ENCODE measurements around the gene ANKRD44.

ANKRD44 gene

DNA sequence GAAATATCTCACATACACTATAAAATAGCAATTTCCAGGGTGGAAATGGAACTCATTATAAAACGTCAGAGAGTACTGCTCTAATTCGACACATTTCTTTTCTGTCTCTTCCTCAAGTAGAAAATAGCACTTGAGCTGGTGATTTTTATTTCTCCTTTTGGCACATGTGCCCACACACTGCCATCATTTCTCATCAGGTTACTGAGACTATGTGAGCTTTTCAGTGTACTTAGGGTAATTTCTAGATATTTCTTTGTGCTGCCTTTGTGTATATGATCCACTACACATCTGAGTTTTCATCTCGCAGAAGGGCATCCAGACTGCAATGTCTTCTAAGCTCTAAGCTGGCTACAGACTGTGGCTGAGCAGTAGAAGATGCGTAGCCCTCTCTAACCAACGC lies 321.9 kb downstream of the ANKRD44 start:
- ATAC-seq (ENCODE audit: low read depth) (no peak), DNase-seq (ENCODE audit: low spot score in 2 of 2) (no peak)
- Mint-ChIP-seq H3K4me1 (peaks cover 18% of the 10 kb centered on the region), H3K27ac (peak overlapping the region; percentile 81), H3K27me3 (no peaks in the 10 kb centered on the region), H3K9me3 (no peaks in the 10 kb centered on the region), H3K36me3 (peaks cover 46% of the 10 kb centered on the region), H3K4me3 (no peak overlapping the region)

- Mint-ChIP-seq H3K9me3 (peaks cover 2% of the 10 kb centered on the region), H3K4me1 (peaks cover 18% of the 10 kb centered on the region), H3K27me3 (no peaks in the 10 kb centered on the region), H3K27ac (peak overlapping the region; percentile 81), H3K4me3 (no peak overlapping the region), H3K36me3 (peaks cover 40% of the 10 kb centered on the region)
- no peak for ATAC-seq (ENCODE audit: low read depth)
- DNase-seq (ENCODE audit: low spot score in 2 of 2): no peak
These were observed 322.8 kb downstream of the ANKRD44 start for GRCh38 chr2:196987649-196988364.

- H3K27me3 Mint-ChIP-seq: no peaks in the 10 kb centered on the region
- H3K27ac Mint-ChIP-seq: no peak overlapping the region
- ATAC-seq (ENCODE audit: low read depth) (no peak), DNase-seq (ENCODE audit: low spot score in 2 of 2) (no peak)
- H3K9me3 Mint-ChIP-seq: peaks cover 2% of the 10 kb centered on the region
- peaks cover 15% of the 10 kb centered on the region for H3K4me1 Mint-ChIP-seq
- peaks cover 37% of the 10 kb centered on the region for H3K36me3 Mint-ChIP-seq
- H3K4me3 Mint-ChIP-seq: no peak overlapping the region
These were observed 323.3 kb downstream of the ANKRD44 start for GRCh38 chr2:196987298-196987648.

- no peak for DNase-seq (ENCODE audit: low spot score in 2 of 2)
- peaks cover 13% of the 10 kb centered on the region for H3K4me1 Mint-ChIP-seq
- peaks cover 4% of the 10 kb centered on the region for H3K9me3 Mint-ChIP-seq
- ATAC-seq (ENCODE audit: low read depth): peak; percentile 68
- H3K27me3 Mint-ChIP-seq: no peaks in the 10 kb centered on the region
- H3K36me3 Mint-ChIP-seq: peaks cover 26% of the 10 kb centered on the region
- no peak overlapping the region for H3K4me3 Mint-ChIP-seq
- H3K27ac Mint-ChIP-seq: peak overlapping the region; percentile 65
These were observed 324.9 kb downstream of the ANKRD44 start for GRCh38 chr2:196985511-196986183.

- ATAC-seq (ENCODE audit: low read depth) (no peak), DNase-seq (ENCODE audit: low spot score in 2 of 2) (no peak)
- H3K36me3 Mint-ChIP-seq: peaks cover 24% of the 10 kb centered on the region
- peaks cover 4% of the 10 kb centered on the region for H3K9me3 Mint-ChIP-seq
- H3K27ac Mint-ChIP-seq: peak overlapping the region; percentile 65
- no peak overlapping the region for H3K4me3 Mint-ChIP-seq
- no peaks in the 10 kb centered on the region for H3K27me3 Mint-ChIP-seq
- peaks cover 10% of the 10 kb centered on the region for H3K4me1 Mint-ChIP-seq
These were observed 325.7 kb downstream of the ANKRD44 start for GRCh38 chr2:196984903-196985302.

DNA sequence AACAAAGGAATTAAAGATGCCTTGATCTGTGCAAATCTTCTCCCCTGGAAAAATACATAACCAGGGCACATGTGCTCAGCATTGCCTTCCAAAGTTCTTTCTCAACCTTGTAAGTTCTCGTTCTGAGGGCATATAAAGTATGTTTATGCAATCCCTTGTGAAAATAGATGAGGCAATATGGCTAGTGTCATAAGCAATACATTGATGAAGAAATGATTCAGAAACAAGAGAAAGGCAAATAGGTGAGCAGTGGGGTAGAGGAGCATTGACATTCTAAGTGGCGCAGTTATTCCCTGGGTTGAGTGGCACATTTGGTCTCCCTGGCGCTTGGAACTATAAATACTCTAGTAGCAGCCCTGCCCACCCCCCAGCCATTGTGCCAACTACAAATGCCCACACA lies 326.6 kb downstream of the ANKRD44 start:
- Mint-ChIP-seq H3K27me3 (no peaks in the 10 kb centered on the region), H3K9me3 (peaks cover 4% of the 10 kb centered on the region), H3K4me1 (peaks cover 10% of the 10 kb centered on the region), H3K4me3 (no peak overlapping the region), H3K36me3 (peaks cover 20% of the 10 kb centered on the region), H3K27ac (peak overlapping the region; percentile 65)
- no peak for DNase-seq (ENCODE audit: low spot score in 2 of 2)
- ATAC-seq (ENCODE audit: low read depth): no peak

GRCh38 chr2:196980473-196980872 lies 330.1 kb downstream of the ANKRD44 start:
- peaks cover under 1% of the 10 kb centered on the region for H3K36me3 Mint-ChIP-seq
- H3K4me3 Mint-ChIP-seq: no peak overlapping the region
- ATAC-seq (ENCODE audit: low read depth): no peak

GRCh38 chr2:196980001-196980400 lies 330.6 kb downstream of the ANKRD44 start:
- H3K27me3 Mint-ChIP-seq: no peaks in the 10 kb centered on the region
- no peak for ATAC-seq (ENCODE audit: low read depth)

More at GRCh38 chr2:196980473-196980872, 330.1 kb downstream of the ANKRD44 start:
- DNase-seq (ENCODE audit: low spot score in 2 of 2): no peak
- Mint-ChIP-seq H3K27me3 (no peaks in the 10 kb centered on the region), H3K9me3 (peaks cover 7% of the 10 kb centered on the region), H3K27ac (peak overlapping the region; percentile 17), H3K4me1 (no peaks in the 10 kb centered on the region)

GRCh38 chr2:196977507-196977906 lies 333.1 kb downstream of the ANKRD44 start:
- ATAC-seq (ENCODE audit: low read depth): no peak
- Mint-ChIP-seq H3K9me3 (peaks cover 4% of the 10 kb centered on the region), H3K36me3 (no peaks in the 10 kb centered on the region), H3K27ac (no peak overlapping the region), H3K4me1 (no peaks in the 10 kb centered on the region), H3K27me3 (no peaks in the 10 kb centered on the region), H3K4me3 (no peak overlapping the region)
- DNase-seq (ENCODE audit: low spot score in 2 of 2): no peak

More at GRCh38 chr2:196980001-196980400, 330.6 kb downstream of the ANKRD44 start:
- DNase-seq (ENCODE audit: low spot score in 2 of 2): no peak
- no peaks in the 10 kb centered on the region for H3K36me3 Mint-ChIP-seq
- no peak overlapping the region for H3K27ac Mint-ChIP-seq
- H3K4me1 Mint-ChIP-seq: no peaks in the 10 kb centered on the region
- peaks cover 7% of the 10 kb centered on the region for H3K9me3 Mint-ChIP-seq
- H3K4me3 Mint-ChIP-seq: no peak overlapping the region

GRCh38 chr2:196974970-196975369 lies 335.6 kb downstream of the ANKRD44 start:
- no peak overlapping the region for H3K4me3 Mint-ChIP-seq
- no peak overlapping the region for H3K27ac Mint-ChIP-seq
- ATAC-seq (ENCODE audit: low read depth) (no peak), DNase-seq (ENCODE audit: low spot score in 2 of 2) (no peak)
- H3K36me3 Mint-ChIP-seq: no peaks in the 10 kb centered on the region
- H3K4me1 Mint-ChIP-seq: no peaks in the 10 kb centered on the region
- no peaks in the 10 kb centered on the region for H3K27me3 Mint-ChIP-seq
- H3K9me3 Mint-ChIP-seq: peaks cover 3% of the 10 kb centered on the region

- DNase-seq (ENCODE audit: low spot score in 2 of 2) (no peak), ATAC-seq (ENCODE audit: low read depth) (no peak)
- Mint-ChIP-seq H3K27me3 (no peaks in the 10 kb centered on the region), H3K36me3 (peaks cover 7% of the 10 kb centered on the region), H3K4me1 (no peaks in the 10 kb centered on the region), H3K4me3 (no peak overlapping the region), H3K27ac (no peak overlapping the region), H3K9me3 (peaks cover 5% of the 10 kb centered on the region)
These were observed 338.9 kb downstream of the ANKRD44 start for GRCh38 chr2:196971574-196972279.

DNA sequence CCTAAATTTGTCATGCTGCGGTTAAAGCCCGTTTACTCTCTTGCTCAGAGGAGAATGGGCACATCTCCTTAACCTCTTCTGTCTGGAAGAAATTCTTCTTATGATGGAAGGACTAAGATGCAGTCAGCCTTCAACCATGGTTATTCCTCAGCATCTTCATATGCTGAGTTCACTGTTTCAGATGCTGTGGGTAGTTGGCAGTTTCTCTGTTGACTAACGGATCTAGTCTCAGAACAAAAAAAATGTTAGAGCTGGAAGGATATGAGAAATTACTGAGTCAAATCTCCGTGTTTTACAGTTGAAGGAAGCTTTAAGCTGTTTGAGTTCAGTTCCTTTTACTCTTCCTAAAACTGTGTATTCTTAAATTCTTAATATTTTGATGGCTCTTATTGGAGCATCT lies 340.5 kb downstream of the ANKRD44 start:
- H3K4me3 Mint-ChIP-seq: no peak overlapping the region
- H3K9me3 Mint-ChIP-seq: peaks cover 4% of the 10 kb centered on the region
- no peak overlapping the region for H3K27ac Mint-ChIP-seq
- no peaks in the 10 kb centered on the region for H3K27me3 Mint-ChIP-seq
- peaks cover 7% of the 10 kb centered on the region for H3K36me3 Mint-ChIP-seq
- ATAC-seq (ENCODE audit: low read depth): no peak
- H3K4me1 Mint-ChIP-seq: no peaks in the 10 kb centered on the region
- no peak for DNase-seq (ENCODE audit: low spot score in 2 of 2)

DNA sequence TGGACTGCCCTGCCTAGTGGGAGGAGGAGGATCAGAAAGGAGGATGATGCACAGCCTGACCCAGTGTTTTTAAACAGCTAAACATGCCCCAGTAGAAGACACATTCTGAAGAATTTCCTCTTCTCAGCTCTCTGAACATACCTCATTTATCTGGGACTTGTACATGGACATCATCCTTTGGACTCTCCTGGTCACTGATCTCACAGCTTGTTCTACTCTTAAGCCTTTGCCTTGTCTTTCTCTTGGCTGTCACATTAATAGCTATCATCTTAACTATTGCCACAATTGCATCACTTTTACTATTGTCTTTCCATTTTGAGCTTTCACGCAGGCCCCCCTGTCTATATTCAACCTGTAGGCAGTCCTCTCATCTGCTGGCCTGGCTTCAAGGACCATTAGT lies 342.1 kb downstream of the ANKRD44 start:
- ATAC-seq (ENCODE audit: low read depth): no peak
- Mint-ChIP-seq H3K27me3 (no peaks in the 10 kb centered on the region), H3K27ac (no peak overlapping the region), H3K36me3 (peaks cover 7% of the 10 kb centered on the region), H3K9me3 (peaks cover 4% of the 10 kb centered on the region), H3K4me3 (no peak overlapping the region), H3K4me1 (no peaks in the 10 kb centered on the region)
- no peak for DNase-seq (ENCODE audit: low spot score in 2 of 2)

DNA sequence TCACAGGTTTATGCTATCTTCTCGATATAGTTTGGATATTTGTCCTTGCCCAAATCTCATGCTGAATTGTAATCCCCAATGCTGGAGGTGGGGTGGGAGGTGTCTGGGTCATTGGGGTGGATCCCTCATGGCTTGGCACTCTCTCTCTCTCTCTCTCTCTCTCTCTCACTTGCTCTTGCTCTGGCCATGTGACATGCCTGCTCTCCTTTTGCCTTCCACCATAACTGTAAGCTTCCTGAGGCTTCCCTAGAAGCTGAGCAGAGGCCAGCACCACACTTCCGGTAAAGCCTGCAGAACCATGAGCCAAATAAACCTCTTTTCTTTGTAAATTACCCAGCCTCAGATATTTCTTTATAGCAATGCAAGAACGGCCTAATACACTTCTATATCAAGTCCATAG lies 342.8 kb downstream of the ANKRD44 start:
- Mint-ChIP-seq H3K27me3 (no peaks in the 10 kb centered on the region), H3K27ac (no peak overlapping the region), H3K4me1 (no peaks in the 10 kb centered on the region), H3K36me3 (peaks cover 7% of the 10 kb centered on the region), H3K9me3 (peaks cover 4% of the 10 kb centered on the region), H3K4me3 (no peak overlapping the region)
- ATAC-seq (ENCODE audit: low read depth): no peak
- no peak for DNase-seq (ENCODE audit: low spot score in 2 of 2)

All from memory B cell (primary cell).